Measurements from ENCODE around the gene GRM1.
"Not testable (repeated sequence)": the region's sequence is repeated elsewhere in the genome, so short reads cannot be mapped to it uniquely, and the experiment has no call there.

Gene GRM1

GRCh38 chr6:146240322-146240721 is 211.5 kb downstream of the GRM1 start:
- no peak overlapping the region for H3K4me3 ChIP-seq (ENCODE audit: low read depth, low read length)
- no peak for TF ChIP-seq CTCF (IDR thresholded peaks at IDR 0.05; ENCODE audit: low read depth, low read length)

- no peak overlapping the region for H3K4me3 ChIP-seq (ENCODE audit: low read depth, low read length)
- no peak for TF ChIP-seq CTCF (IDR thresholded peaks at IDR 0.05; ENCODE audit: low read depth, low read length)
These were observed 211.9 kb downstream of the GRM1 start for GRCh38 chr6:146240807-146241206.

- H3K4me3 ChIP-seq (ENCODE audit: low read depth, low read length) = not testable (repeated sequence)
These were observed 214.8 kb downstream of the GRM1 start for GRCh38 chr6:146243646-146244045.

- no peak for TF ChIP-seq CTCF (IDR thresholded peaks at IDR 0.05; ENCODE audit: low read depth, low read length)
- H3K4me3 ChIP-seq (ENCODE audit: low read depth, low read length) = no peak overlapping the region
These were observed 215.8 kb downstream of the GRM1 start for GRCh38 chr6:146244630-146245143.

GRCh38 chr6:146246028-146246427 is 217.2 kb downstream of the GRM1 start:
- no peak for TF ChIP-seq CTCF (IDR thresholded peaks at IDR 0.05; ENCODE audit: low read depth, low read length)
- no peak overlapping the region for H3K4me3 ChIP-seq (ENCODE audit: low read depth, low read length)

GRCh38 chr6:146253691-146254090 is 224.8 kb downstream of the GRM1 start:
- no peak overlapping the region for H3K4me3 ChIP-seq (ENCODE audit: low read depth, low read length)
- TF ChIP-seq CTCF (IDR thresholded peaks at IDR 0.05; ENCODE audit: low read depth, low read length) = no peak

GRCh38 chr6:146258206-146258605 is 229.3 kb downstream of the GRM1 start:
- H3K4me3 ChIP-seq (ENCODE audit: low read depth, low read length) = no peak overlapping the region
- TF ChIP-seq CTCF (IDR thresholded peaks at IDR 0.05; ENCODE audit: low read depth, low read length) = no peak

GRCh38 chr6:146260886-146261285 is 232.0 kb downstream of the GRM1 start:
- no peak for TF ChIP-seq CTCF (IDR thresholded peaks at IDR 0.05; ENCODE audit: low read depth, low read length)
- no peak overlapping the region for H3K4me3 ChIP-seq (ENCODE audit: low read depth, low read length)
